GM12878 (cell line): ENCODE data around the gene SUGCT. TPM values are rescaled to one million over a fixed set of nuclear protein-coding genes. Genes with fewer than 3 reads are reported as not detected.

Experiments used
- ATAC-seq: fragments of 200-7000 bp; cut with Tn5 transposase; 3 replicates; pipeline ENCODE4 v1.9.1; 2020; ENCODE audit warnings: mild to moderate bottlenecking, moderate library complexity
- BruUV-seq: library from RNA; stranded (reverse); fragments of 400-500 nt; replicated peaks from 2 replicates; lab custom pipeline; 2021; lab: Mats Ljungman, UMichigan
- CTCF ChIA-PET: fragments of 300-600 bp; sonication (Branson Sonifier 250); formaldehyde crosslinking; extraction: SDS; loops from one replicate; lab custom pipeline; 2021; ENCODE audit warnings: inconsistent platforms; lab: Yijun Ruan, JAX
- POLR2A ChIA-PET: fragments of 350-600 bp; formaldehyde crosslinking; extraction: SDS; loops from one replicate; lab custom pipeline; 2021; ENCODE audit warnings: inconsistent platforms; lab: Charles Lee
- RAD21 ChIA-PET: fragments of 300-600 bp; sonication (Branson Sonifier 250); formaldehyde crosslinking; loops from one replicate; lab custom pipeline; 2023; ENCODE audit warnings: antibody characterized with exemption; ENCODE audit not compliant: unreplicated experiment; lab: Charles Lee
- SMC1A ChIA-PET: fragments of 300-600 bp; sonication (Branson Sonifier 250); formaldehyde crosslinking; loops from one replicate; lab custom pipeline; 2023; ENCODE audit not compliant: unreplicated experiment, uncharacterized antibody; lab: Charles Lee
- DNase-seq: peaks from one replicate; pipeline ENCODE4 v3.0.0-alpha.2; 2011; ENCODE audit warnings: low read depth, low spot score
- FAIRE-seq: peaks from 3 replicates; lab custom pipeline; 2011; peaks lifted over from hg19 to GRCh38; lab: Jason Lieb, UNC
- H2AFZ ChIP-seq: 2 replicates; pipeline ENCODE4 v1.6.0; 2011; ENCODE audit warnings: low read depth, low read length, control low read depth; ENCODE audit not compliant: control insufficient read depth
- H3K27ac ChIP-seq: 2 replicates; pipeline ENCODE4 v1.5.1; 2011; ENCODE audit warnings: control low read depth; ENCODE audit not compliant: control insufficient read depth, insufficient read depth
- H3K27me3 ChIP-seq, 2 experiments: replicated peaks in 1 of 2; 2 replicates each; pipeline versions ENCODE4 v1.6.0 to v1.6.1; 2011; ENCODE audit warnings: low read length in 1 of 2; ENCODE audit not compliant: control insufficient read depth in 2 of 2, insufficient read depth in 2 of 2
- H3K36me3 ChIP-seq, 2 experiments: 2 replicates each; pipeline ENCODE4 v1.5.1; 2011; ENCODE audit warnings: low read length in 1 of 2; ENCODE audit not compliant: control insufficient read depth in 2 of 2, insufficient read depth in 2 of 2
- H3K4me1 ChIP-seq: 2 replicates; pipeline ENCODE4 v1.6.1; 2011; ENCODE audit warnings: mild to moderate bottlenecking, low read length, moderate library complexity, mixed read lengths; ENCODE audit not compliant: control insufficient read depth, insufficient read depth
- H3K4me2 ChIP-seq: 2 replicates; pipeline ENCODE4 v1.6.0; 2011; ENCODE audit warnings: control low read depth; ENCODE audit not compliant: control insufficient read depth, insufficient read depth
- H3K4me3 ChIP-seq: fragments of 200-600 bp; sonication (generic); 2 replicates; pipeline ENCODE4 v1.5.1; 2016
- H3K79me2 ChIP-seq: 2 replicates; pipeline ENCODE4 v1.6.0; 2011; ENCODE audit warnings: low read length; ENCODE audit not compliant: control insufficient read depth, insufficient read depth
- H3K9ac ChIP-seq: 2 replicates; pipeline ENCODE4 v1.8.0; 2011; ENCODE audit warnings: low read length, control low read depth, mixed read lengths; ENCODE audit not compliant: control insufficient read depth, insufficient read depth
- H3K9me3 ChIP-seq: replicated peaks from 3 replicates; pipeline ENCODE4 v1.5.1; 2011; ENCODE audit warnings: mild to moderate bottlenecking, low read length; ENCODE audit not compliant: control insufficient read depth, insufficient read depth
- H4K20me1 ChIP-seq: 2 replicates; pipeline ENCODE4 v1.6.0; 2011; ENCODE audit not compliant: control insufficient read depth, insufficient read depth
- BRCA1 ChIP-seq: IDR thresholded peaks from 2 replicates; pipeline ENCODE4 v1.6.1; 2011; ENCODE audit warnings: low read depth, low read length, improper control_type of control experiment
- CREM ChIP-seq: IDR thresholded peaks from 2 replicates; pipeline ENCODE4 v1.6.1; 2014; ENCODE audit warnings: antibody characterized with exemption, low read depth
- E4F1 ChIP-seq: fragments of 450-650 bp; IDR thresholded peaks from 2 replicates; pipeline ENCODE4 v1.6.1; 2018; ENCODE audit warnings: borderline replicate concordance, mild to moderate bottlenecking; ENCODE audit not compliant: partially characterized antibody
- HCFC1 ChIP-seq: fragments of 150-350 bp; IDR thresholded peaks from 2 replicates; pipeline ENCODE4 v1.6.1; 2014; ENCODE audit warnings: low read length
- JUND ChIP-seq: IDR thresholded peaks from 2 replicates; pipeline ENCODE4 v1.6.1; 2012; ENCODE audit warnings: low read depth, mild to moderate bottlenecking, low read length, improper control_type of control experiment, moderate library complexity
- MXI1 ChIP-seq: fragments of 150-350 bp; IDR thresholded peaks from 2 replicates; pipeline ENCODE4 v1.6.1; 2011; ENCODE audit warnings: low read depth, mild to moderate bottlenecking, inconsistent platforms, low read length, improper control_type of control experiment
- NR2C1 ChIP-seq: fragments of 450-650 bp; IDR thresholded peaks from 2 replicates; pipeline ENCODE4 v1.6.1; 2017; ENCODE audit warnings: antibody characterized with exemption, mild to moderate bottlenecking, moderate library complexity
- RAD51 ChIP-seq: fragments of 450-650 bp; IDR thresholded peaks from 2 replicates; pipeline ENCODE4 v1.6.1; 2016; ENCODE audit warnings: moderate library complexity, mild to moderate bottlenecking, inconsistent platforms
- ZNF384 ChIP-seq: IDR thresholded peaks from 2 replicates; pipeline ENCODE4 v1.6.1; 2012; ENCODE audit warnings: low read depth, mild to moderate bottlenecking, low read length, improper control_type of control experiment, borderline replicate concordance
- WGBS: methylation state at CpG from one replicate; pipeline ENCODE4 v1.1.6; 2016; ENCODE audit warnings: low lambda C conversion rate; ENCODE audit not compliant: insufficient replicate concordance, insufficient coverage; ENCODE audit errors: missing lambda C conversion rate; 5-methylcytosine and 5-hydroxymethylcytosine counted together
- in situ Hi-C: fragments of 300-500 bp; cut with MboI; formaldehyde crosslinking; loops from 9 replicates; pipeline ENCODE4 v1.14.3; 2018; ENCODE audit warnings: mixed read lengths
- intact Hi-C: fragments of 100-400 bp; cut with micrococcal nuclease; formaldehyde crosslinking; loops from one replicate; pipeline ENCODE4 v1.14.2; 2022; ENCODE audit not compliant: unreplicated experiment
- polyA plus RNA-seq, 11 experiments: library from polyadenylated mRNA; depleted of rRNA in 4 of 11; unstranded in 6 of 11; stranded (reverse) in 5 of 11; fragments of >200 nt; fragmentation: Nextera tagmentation in 4 of 11; fragmentation: Illumina TruSeq in 1 of 11; extraction: Ambion mirVana in 4 of 11; extraction: Trizol in 1 of 11; gene quantifications; 1 replicate in 1 of 11; 2 replicates in 10 of 11; pipeline versions ENCODE4 v1.2.1 to v1.2.3, GENCODE V29; 2011 to 2016; ENCODE audit warnings: inconsistent platforms in 2 of 11, missing spikeins in 2 of 11, low read depth in 1 of 11
- total RNA-seq, 4 experiments: library from RNA; depleted of rRNA in 3 of 4; stranded (reverse); fragments of >200 nt in 3 of 4; fragmentation: Illumina TruSeq in 1 of 4; extraction: Trizol in 1 of 4; gene quantifications; 2 replicates each; pipeline versions ENCODE4 v1.2.1 to v1.2.3, GENCODE V29; 2013 to 2021

The SUGCT gene
- total and polyA plus RNA-seq, 10 of the 15 experiments (the other 5 are each of a cell fraction or from before 2014, with no cell fraction given): 0.08 to 1.2 (median 0.67) TPM; not detected in 1

- CTCF ChIA-PET: no interaction called here
- Histone ChIP-seq H4K20me1 (no peaks in the 10 kb centered on the region), H3K9me3 (no peaks in the 10 kb centered on the region), H2AFZ (no peak overlapping the region), H3K9ac (no peak overlapping the region), H3K4me2 (no peak overlapping the region), H3K27ac (no peak overlapping the region), H3K36me3 (no peaks in the 10 kb centered on the region), H3K4me3 (no peak overlapping the region), H3K79me2 (no peaks in the 10 kb centered on the region), H3K4me1 (no peaks in the 10 kb centered on the region), H3K27me3 (no peaks in the 10 kb centered on the region)
- ATAC-seq (no peak), DNase-seq (no peak), FAIRE-seq (no peak)
- SMC1A ChIA-PET: no interaction called here
- intact Hi-C loops (no loop called here), in situ Hi-C loops (no loop called here)
- POLR2A ChIA-PET: no interaction called here
- WGBS: 0% methylated on average over 3 of the region's 3 CpGs
- RAD21 ChIA-PET: no interaction called here
- BruUV-seq: no TSS peak
- TF ChIP-seq CREM (no peak), ZNF384 (no peak), JUND (no peak), NR2C1 (no peak), RAD51 (no peak), HCFC1 (no peak), E4F1 (no peak), BRCA1 (no peak), MXI1 (no peak)
Observed at GRCh38 chr7:40506158-40506557, 371.4 kb downstream of the SUGCT start.
